GM18520 (cell line): ENCODE measurements around the gene CLIC5.
"Not testable (repeated sequence)": the region's sequence is repeated elsewhere in the genome, so short reads cannot be mapped to it uniquely, and the experiment has no call there.

ENCODE experiments used
- ATAC-seq: cut with Tn5 transposase; IDR thresholded peaks from one replicate; pipeline ENCODE4 v1.9.1; 2021; ENCODE audit not compliant: unreplicated experiment

The CLIC5 gene

DNA sequence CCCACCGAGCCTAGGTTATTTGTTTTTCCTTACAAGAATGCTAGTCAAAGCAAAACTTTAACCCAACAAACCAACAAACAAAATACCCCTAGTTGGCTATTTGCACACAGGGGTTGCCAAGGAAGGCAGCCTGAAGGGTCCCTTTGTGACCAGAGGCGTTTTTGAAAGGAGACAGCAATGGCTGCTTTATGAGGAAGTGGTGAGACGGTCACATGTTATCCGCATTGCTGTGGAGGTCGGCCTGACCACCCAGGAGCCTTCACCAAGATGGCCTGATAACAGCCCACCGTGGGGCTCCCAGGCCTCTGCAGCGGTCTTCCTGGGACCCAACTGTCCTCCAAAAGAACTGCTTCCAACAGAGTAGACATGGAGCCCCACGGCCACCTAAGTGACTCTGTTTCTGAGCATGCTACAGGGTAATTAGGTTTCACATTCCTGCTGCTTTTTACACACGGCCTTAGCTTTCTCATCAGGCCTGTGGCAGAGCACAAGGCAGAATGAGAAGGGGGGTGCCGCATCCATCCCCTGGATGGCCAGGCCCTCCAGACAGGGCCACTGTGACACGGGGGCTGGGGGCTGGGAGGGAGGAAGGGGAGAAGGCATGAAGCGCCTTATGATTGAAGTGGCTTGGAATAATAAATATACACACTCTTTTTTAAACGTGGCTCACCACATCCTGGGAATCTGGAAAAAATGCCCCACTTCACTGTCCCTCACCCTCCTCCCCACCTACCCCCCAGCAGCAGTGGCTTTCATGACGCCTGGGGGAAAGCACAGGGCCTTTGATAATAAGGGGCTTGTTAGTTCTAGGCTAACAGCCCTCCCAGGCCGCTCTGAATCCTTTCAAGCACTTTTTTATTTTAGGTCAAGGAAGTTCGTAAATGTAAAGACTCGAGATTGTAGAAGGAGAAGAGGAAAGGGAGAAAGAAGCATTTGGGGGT lies 86.0 kb downstream of the CLIC5 start:
- no peak for ATAC-seq

DNA sequence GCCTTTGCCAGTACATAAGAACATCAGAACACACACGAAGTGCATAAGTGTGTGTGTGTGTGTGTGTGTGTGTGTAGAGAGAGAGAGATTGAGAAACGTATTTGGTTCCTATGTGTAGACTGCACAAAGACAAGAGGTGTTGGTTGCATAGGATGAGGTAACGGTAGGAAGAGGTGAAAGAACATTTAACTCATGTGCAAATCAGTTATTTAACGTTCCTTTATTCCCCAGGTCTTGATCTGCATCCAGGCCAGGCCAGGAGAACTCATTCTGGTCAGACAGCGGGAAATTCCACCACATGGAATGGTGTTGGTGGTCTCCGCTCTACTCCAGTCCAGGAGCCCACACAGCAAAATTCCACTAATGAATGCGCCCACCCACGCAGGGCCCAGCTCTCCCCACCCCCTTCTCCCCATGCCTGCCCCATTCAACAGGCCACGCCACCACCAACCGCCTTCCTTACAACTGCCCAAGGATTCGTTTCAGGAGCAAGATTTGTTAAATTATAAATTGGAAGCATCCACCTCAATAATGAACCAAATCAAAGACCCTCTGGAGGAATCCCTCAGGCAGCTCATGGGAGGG lies 86.8 kb downstream of the CLIC5 start:
- no peak for ATAC-seq

DNA sequence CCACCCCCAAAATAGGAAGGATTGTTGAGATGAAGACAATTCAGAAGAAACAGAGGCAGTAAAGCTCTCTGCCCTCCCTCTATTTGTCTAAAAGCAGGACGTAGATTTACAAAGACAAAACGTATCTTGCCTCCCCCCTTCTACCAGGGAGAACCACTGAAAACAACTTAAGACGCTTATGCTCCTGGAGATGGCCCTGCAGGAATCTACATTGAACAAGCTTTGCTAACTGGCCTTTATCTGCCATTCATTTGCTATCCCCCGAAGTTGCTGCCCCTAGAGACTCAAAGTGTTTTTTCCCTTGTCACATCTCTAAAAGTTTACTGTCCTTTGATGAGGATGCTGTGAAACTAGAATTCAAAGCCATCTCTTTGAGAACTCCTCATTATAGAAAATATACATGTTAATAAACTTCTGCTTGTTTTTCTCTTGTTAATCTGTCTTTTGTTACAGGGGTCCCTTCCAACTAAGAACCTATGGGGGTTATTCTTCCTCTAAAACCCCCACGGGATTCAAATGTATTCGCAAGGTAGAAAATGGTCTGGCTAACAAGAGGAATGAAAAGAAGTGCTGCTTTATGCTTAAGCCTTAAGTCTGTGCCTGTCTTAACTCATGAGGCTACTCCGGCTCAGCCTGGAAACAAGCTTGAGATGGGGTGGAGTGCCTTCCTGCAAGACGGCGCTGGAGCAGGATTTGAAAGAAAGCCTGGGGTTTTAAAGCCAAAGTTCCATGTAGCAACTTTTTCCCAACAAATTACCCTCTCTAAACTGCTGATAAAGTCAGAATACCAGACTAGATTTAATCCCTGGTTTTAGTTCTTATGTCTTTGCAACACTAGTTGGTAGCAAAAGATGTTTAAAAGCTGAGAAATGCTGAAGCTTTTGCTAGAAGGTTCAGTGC lies 88.0 kb downstream of the CLIC5 start:
- ATAC-seq: no peak

DNA sequence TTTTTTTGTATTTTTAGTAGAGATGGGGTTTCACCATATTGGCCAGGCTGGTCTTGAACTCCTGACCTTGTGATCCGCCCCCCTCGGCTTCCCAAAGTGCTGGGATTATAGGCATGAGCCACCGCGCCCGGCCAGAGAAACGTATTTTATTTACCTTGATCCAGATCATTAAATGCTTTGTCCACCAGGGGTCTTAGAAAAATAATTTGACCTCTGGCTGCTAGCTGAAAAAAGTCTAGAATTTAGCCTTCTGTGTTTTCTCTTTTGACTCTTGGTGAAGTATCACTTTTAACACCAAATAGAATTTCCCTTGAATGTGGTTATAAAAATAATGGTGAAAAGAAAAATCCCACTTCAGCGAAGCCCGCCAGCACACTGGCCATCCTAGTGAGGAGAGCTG lies 89.2 kb downstream of the CLIC5 start:
- not testable (repeated sequence) for ATAC-seq

DNA sequence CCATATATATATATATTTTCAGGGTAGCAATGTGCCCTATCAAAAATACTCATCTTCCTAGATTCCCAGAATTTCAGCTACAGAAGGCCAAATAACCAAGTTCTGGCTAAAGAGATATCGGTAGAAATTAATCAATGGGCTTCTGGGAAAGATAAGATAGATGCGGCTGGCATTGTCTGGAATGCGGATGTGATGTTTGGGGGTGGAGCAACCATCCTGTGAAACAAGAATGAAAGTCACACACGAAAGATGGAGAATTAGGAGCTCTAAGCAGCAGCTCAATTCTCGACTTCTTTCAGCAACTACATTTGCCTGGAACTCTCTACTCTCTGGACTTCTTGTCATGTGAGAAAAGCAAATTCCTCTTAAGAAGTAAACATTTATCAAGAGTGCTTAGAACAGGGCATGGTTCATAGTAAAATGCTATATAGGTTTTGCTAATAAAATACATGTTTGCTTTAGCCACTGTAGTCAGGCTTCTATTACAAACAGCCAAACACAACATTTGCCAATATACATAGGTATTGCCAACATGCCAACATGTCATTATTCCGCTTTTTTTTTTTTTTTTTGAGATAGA lies 90.8 kb downstream of the CLIC5 start:
- no peak for ATAC-seq

DNA sequence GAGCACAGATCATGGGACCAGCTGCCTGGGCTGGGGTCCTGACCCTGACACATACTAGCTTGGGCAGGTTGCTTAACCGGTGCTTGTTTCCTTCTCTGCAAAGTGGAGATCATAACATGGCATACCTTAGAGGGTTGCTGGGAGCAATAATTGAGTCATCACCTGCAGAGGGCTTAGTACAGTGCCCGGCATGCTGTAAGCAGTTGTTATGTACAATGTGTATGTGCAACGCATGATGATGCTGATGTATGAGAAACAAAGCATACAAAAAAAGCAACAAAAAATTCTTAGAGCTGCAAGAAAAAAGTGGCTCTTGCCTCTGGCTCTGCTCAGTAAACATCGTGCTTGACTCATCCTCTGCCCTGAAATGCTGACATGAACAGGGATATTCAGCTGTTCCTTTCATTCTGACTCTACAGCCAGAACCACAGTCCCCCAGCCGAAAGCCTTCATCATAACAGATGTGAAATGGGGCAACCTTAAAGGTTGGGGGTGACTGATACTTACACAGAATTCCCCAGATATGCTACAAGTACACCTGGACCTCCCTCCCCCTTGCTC lies 91.7 kb downstream of the CLIC5 start:
- peak; percentile 46 for ATAC-seq

DNA sequence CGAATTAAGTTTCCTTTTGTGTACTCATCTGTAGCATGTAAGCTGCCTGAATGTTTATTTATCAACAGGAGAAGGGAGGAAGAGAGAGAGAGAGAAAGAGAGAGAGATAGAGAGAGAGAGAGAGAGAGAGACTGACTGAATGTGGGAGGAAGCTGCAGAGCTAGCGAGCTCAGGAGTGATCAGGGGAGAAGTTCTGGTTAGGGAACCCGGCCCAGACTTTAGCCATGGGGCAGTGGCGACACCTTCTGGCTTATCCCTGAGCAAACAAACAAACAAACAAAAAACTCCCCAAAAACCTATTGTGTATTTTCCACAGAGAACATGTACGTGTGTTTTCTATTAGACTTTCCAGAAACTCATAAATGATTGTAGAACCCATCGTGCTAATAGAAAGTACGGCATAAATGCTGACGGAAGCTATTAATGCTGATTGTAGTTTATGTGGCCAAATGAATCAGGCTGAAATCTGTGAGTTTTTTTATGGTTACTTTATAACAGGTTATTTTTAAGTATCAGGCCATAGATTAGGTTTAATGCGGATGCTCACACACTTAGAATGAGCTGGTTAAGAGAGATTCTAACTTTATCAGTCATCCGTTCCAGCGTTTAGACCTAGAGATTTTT lies 92.8 kb downstream of the CLIC5 start:
- peak; percentile 22 for ATAC-seq

DNA sequence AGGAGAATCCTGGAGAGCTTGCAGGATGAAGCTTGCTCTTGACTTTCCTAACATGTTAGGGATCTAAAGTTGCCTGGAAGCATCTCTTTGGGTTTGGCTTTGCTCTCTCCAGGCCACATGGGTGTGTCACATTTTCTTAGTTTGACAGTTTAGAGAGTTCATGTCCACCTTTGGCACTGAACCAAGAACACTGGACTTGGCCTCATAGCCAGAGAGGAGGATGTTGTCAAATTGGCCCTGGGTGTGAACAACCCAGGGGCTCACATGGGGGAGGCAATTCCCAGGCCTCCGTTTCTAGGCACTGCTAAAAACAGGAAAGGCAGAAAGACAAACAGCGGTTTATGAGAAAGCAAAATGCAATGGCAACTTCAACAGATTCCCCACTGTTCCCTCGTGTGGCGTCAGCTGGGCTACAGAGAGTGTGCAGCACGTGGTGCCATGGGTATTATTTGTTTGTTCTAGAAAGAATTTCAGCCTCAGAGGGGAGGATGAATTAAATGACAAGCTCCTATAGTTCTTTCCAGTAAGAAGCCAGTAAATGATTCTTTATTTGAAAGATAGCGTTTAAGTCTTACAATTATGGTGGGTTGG lies 93.9 kb downstream of the CLIC5 start:
- no peak for ATAC-seq

DNA sequence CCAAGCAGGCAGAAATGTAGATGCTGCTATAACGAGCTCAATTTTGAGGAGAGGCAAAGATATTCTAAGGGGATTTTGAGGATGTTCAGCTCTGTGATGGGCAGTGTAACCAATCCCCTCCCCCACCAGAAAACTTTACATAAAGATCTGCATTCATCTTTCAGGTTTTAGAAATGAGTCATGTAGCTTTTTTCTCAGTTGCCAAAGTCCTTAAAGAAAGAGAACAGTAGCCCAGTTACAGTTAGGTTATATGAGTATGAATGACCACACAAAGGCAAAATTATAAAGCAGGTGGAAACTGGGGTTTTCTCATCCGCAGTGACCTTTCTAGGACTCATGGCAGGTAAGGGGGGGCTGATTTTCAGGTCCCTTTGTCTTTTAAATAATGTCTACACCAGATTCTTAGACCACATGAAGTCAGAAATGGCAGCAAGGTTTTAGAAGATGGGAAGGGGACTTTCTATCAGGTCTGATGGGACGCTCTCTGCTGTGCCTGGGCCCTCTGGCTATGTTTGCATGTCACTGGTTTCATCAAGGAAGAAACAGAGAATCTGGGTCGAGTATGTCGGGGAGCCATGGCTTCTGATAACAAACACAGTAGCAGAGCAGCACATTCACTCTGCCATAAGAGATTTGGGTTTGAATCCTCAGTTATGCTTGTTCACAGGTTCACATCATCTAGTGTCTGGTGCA lies 94.7 kb downstream of the CLIC5 start:
- ATAC-seq: peak; percentile 37

DNA sequence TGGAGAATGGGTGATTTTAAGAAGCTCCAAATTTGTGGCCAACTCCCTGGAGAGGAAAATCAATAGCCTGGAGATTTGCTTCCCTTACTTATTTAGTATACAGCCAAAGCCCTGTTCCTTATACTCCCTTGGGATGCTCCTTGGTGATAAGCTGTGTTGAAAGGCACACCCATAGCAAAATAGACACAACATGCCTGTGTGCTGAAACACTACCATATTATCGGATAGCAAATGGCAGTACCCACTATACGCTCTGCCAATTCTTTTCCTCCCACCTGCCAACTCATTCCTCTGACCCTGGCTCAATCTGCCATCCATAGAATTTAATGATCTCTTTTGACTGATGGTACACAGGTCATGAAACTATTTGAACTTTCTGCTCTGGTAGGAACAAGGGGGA lies 98.2 kb downstream of the CLIC5 start:
- no peak for ATAC-seq

DNA sequence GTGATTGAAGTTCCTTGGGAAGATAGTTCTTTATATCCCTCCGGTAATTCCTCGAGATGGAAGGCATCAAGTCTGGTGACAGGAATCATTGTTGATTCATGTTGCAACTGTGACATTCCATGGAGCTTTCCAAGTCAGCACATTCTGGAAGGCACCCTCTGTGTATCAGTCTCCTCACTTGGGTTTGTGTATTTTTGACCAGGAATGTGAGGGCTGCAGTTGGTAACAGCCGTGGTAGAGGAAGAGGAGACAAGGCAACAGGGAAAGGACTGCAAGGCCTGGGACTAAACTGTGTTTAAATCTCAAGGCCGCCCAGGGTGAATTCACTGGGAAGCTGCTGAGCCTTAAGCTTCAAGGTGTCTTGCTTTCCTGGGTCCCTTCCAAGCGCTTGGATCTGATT lies 99.0 kb downstream of the CLIC5 start:
- no peak for ATAC-seq

DNA sequence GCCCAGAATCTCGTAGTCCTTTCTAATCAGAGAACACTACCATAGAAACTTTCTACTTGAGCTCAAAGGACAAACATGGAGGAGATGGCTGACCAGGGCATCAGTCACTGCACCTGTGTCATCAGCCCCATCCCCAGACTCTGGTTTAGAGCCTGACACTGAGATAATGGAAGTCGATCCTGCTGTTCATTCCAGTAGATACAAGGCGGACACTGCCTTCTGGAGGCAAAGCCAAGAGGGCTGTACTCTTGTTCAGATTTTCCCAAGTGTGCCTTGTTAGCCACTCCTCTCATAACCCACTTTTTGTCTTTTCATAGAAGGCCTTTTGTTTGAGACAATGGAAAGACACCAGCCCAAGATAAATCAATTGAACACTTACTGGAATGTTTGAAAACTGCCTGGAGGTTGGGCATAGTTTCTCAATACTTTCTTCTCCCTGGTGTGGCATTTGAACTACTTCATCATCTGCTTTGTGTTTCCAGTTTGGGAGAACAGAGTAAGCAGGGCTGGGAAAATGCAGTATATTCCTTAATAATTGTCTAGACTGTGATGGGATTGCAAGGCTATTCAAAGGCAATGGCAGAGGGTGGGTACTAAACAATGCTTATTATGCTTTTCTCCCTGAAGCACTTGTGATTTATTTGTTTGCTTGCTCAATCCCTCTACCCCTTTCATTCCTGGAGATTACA lies 99.7 kb downstream of the CLIC5 start:
- ATAC-seq: no peak

DNA sequence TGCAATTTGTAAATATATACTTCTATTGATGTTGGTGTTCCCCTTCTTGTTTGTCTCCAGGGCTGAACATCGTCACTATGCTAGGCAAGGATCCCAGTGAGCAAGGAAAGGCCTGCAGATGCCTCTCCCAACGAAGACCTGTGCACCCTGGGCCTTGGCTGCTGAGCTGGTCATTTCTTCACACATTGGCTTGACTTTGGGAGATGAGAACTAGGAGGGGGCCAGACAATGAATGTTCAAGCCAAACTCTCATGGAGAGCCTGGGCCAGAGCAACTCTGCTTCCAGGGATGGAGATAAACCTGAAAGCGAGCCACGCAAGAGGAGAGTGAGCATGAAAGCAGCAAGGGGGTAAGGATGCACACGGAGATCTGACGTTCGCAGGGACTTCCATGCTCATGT lies 104.0 kb downstream of the CLIC5 start:
- no peak for ATAC-seq

DNA sequence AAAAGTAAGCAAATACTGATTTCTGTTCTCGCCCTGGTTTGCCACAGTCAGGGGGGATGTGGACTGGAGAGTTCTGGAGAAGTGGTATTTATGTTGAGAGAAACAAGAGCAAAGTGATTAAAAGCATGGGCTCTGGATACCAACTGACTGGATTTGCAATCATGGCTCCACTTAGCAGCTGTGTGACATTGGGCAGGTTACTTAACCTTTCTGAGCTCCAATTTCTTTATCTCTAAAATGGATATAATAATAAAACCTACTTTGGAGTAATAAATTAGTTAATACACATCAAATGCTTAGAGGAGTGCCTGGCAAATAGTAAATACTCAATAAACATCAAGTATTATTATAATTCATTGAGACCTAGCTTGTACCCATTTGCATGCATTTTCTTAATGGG lies 111.7 kb downstream of the CLIC5 start:
- ATAC-seq: no peak

DNA sequence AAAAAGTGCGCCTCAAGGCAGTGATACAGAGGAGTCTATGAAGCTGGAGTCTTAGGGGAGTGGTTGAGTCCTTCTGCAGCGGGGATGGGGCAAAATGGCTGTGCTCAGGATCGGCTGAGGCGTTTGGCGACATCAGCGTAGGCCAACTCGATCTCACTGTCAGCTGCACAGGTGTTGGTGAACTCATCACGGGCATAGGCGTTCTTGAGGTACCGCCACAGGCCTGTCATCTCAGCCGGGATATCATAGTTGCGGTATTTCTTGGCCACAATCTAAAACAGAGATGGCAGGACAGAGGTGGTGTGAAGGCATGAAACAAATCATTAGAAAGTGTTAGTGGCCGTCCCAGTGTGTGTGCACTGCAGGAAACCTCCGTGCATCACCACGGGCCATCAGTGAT lies 112.7 kb downstream of the CLIC5 start:
- no peak for ATAC-seq

DNA sequence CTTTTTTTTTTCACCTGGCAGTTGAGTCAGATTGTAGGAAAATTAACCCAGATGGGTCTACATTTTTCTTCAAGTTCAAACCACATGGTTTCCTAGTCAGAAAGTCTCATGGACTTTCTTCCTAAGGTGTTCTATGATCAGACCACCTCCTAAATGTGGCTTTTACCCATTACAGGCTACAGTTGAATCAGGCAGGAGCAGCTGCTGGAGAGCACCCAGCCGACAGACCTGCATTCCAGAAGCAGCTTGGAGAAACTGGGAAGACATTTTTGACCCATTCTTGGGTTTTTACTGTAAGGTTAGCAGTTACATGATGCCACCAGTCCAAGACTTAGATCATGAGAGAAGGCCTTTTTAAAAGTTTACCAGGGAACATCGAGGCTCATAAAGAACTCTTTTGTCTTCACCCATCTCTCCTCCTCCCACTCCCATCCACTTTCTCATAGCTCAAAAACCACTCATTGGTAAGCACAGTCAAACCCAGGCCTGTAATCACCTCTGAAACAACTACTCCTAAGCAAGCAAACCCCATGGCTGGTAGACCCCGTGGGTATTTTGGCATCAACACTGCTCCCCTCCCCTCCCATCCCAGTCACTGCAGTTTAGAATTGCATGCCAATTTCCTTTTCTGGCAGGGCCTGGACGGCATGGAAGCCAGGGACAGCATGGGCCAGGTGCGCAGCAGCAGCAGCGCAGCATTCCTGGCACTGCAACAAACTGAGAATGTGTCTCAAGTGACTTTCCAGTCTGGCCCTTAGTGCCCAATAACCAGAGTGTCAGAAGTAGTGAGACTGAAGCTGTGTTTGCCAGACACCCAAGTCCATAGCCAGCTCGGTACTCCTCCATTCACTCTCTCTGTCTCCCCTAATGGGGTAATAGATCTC lies 113.7 kb downstream of the CLIC5 start:
- ATAC-seq: no peak

DNA sequence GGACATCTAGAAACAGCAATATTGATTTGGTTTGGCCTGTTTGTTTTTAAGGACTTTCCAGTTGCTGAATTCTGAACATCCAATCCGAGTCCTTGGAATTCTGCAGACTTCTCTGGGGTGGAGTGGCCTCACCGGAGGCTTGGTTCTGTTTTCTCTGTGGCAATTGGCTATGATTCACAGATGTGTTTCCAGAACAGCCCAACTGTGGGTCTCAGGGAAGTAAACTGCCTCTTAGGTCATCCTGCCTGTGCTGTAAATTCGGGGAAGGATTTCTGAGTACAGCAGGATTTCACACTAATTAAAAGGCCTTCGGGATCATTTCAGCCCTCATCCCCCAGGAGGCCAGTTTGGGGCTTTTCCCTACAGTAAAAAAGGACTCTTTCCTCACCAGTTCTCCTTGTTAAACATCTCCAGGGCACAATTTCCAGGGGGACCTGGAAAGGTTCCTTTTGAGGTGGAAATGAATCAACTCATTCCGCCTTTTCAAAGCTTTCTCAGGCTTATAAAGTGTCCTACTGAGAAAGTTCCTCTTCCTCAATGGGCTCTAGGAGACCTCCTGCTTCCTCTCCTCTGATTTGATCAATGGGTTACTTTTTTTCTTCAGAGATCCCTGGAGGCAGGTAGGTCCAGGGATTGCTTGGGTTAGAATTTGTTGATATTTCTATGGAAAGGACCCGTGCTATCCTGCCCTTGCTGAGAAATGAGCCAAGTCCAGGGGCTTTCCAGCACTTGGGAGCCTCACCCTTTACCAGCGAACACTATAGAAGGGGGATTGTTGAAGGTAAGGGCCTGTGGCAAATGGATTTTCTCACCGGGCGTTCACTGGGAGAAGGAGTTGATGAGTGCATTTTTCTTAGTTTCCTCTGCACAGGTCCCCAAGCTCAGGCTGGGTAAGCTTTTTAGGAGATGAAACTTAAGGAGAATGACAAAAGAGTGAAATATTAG lies 114.6 kb downstream of the CLIC5 start:
- ATAC-seq: no peak
